Neutrophil (primary cell): Measurements from ENCODE around the gene ARSD.
"Not testable (repeated sequence)": the region's sequence is repeated elsewhere in the genome, so short reads cannot be mapped to it uniquely, and the experiment has no call there.

ENCODE experiments used
- H3K27ac ChIP-seq: fragments of 200-600 bp; sonication (generic); 2 replicates; pipeline ENCODE4 v1.5.1; 2016; ENCODE audit warnings: mild to moderate bottlenecking, moderate library complexity
- H3K27me3 ChIP-seq: fragments of 200-600 bp; sonication (generic); 2 replicates; pipeline ENCODE4 v1.6.0; 2016; ENCODE audit warnings: mild to moderate bottlenecking
- H3K36me3 ChIP-seq: fragments of 200-600 bp; sonication (generic); 2 replicates; pipeline ENCODE4 v1.5.1; 2017
- H3K4me1 ChIP-seq, 2 experiments: fragments of 200-600 bp in 1 of 2; sonication (generic) in 1 of 2; 1 replicate in 1 of 2; 2 replicates in 1 of 2; pipeline versions ENCODE4 v1.5.1 to v1.6.1; 2013 to 2016; ENCODE audit warnings: low read depth in 1 of 2, low read length in 1 of 2, mild to moderate bottlenecking in 1 of 2, moderate library complexity in 1 of 2; ENCODE audit not compliant: control insufficient read depth in 1 of 2, insufficient read depth in 1 of 2
- H3K4me3 ChIP-seq, 2 experiments: fragments of 200-600 bp in 1 of 2; sonication (generic) in 1 of 2; 1 replicate in 1 of 2; 2 replicates in 1 of 2; pipeline ENCODE4 v1.5.1; 2013 to 2016; ENCODE audit warnings: low read depth in 1 of 2, low read length in 1 of 2, mild to moderate bottlenecking in 1 of 2, moderate library complexity in 1 of 2
- H3K9me3 ChIP-seq: fragments of 200-600 bp; sonication (generic); 2 replicates; pipeline ENCODE4 v1.5.1; 2016
- CTCF ChIP-seq: fragments of 200-600 bp; sonication (generic); IDR thresholded peaks from 2 replicates; pipeline ENCODE4 v1.5.1; 2016; ENCODE audit warnings: antibody characterized with exemption

The ARSD gene

GRCh38 chrX:2903366-2903765 lies 25.8 kb downstream of the ARSD start:
- Histone ChIP-seq H3K4me1 (peaks cover 5 to 6% of the 10 kb centered on the region in 2 experiments), H3K9me3 (no peaks in the 10 kb centered on the region), H3K27ac (no peak overlapping the region), H3K36me3 (no peaks in the 10 kb centered on the region), H3K4me3 (no peak overlapping the region), H3K27me3 (no peaks in the 10 kb centered on the region)
- TF ChIP-seq CTCF, result no peak

GRCh38 chrX:2902841-2903240 lies 26.3 kb downstream of the ARSD start:
- no peak for TF ChIP-seq CTCF
- no peaks in the 10 kb centered on the region for H3K27me3 ChIP-seq
- no peak overlapping the region for H3K27ac ChIP-seq
- no peaks in the 10 kb centered on the region for H3K9me3 ChIP-seq
- H3K36me3 ChIP-seq, result no peaks in the 10 kb centered on the region
- H3K4me3 ChIP-seq, result no peak overlapping the region
- H3K4me1 ChIP-seq, result peaks cover 10 to 11% of the 10 kb centered on the region in 2 experiments

- Histone ChIP-seq H3K27ac (no peak overlapping the region), H3K36me3 (no peaks in the 10 kb centered on the region), H3K4me3 (no peak overlapping the region), H3K4me1 (peaks cover 17 to 19% of the 10 kb centered on the region in 2 experiments), H3K9me3 (no peaks in the 10 kb centered on the region), H3K27me3 (no peaks in the 10 kb centered on the region)
- no peak for TF ChIP-seq CTCF
Observed at GRCh38 chrX:2901367-2902036, 27.6 kb downstream of the ARSD start.

GRCh38 chrX:2898846-2899512 lies 30.2 kb downstream of the ARSD start:
- TF ChIP-seq CTCF, result no peak
- Histone ChIP-seq H3K27me3 (no peaks in the 10 kb centered on the region), H3K36me3 (no peaks in the 10 kb centered on the region), H3K27ac (no peak overlapping the region), H3K4me3 (no peak overlapping the region), H3K4me1 (peaks cover 24% of the 10 kb centered on the region in 2 experiments), H3K9me3 (no peaks in the 10 kb centered on the region)

GRCh38 chrX:2897690-2898623 lies 31.2 kb downstream of the ARSD start:
- not testable (repeated sequence) for H3K4me3 ChIP-seq, H3K27me3 ChIP-seq, H3K36me3 ChIP-seq, H3K9me3 ChIP-seq
- peaks cover 24% of the 10 kb centered on the region in 2 experiments for H3K4me1 ChIP-seq
- peak overlapping the region; percentile 49 for H3K27ac ChIP-seq
